NT2/D1 (cell line): ENCODE results near the gene PCSK6.

Experiments
- DNase-seq: peaks from one replicate; pipeline ENCODE4 v3.0.0-alpha.2; 2011; ENCODE audit warnings: low read depth, low spot score
- H3K27me3 ChIP-seq: 2 replicates; pipeline ENCODE4 v1.6.0; 2011; ENCODE audit warnings: mild to moderate bottlenecking; ENCODE audit not compliant: insufficient read length, insufficient read depth
- H3K36me3 ChIP-seq: 2 replicates; pipeline ENCODE4 v1.6.1; 2011; ENCODE audit warnings: mild to moderate bottlenecking, low read length, mixed read lengths; ENCODE audit not compliant: insufficient read depth, insufficient read length
- H3K4me1 ChIP-seq: 2 replicates; pipeline ENCODE4 v1.5.1; 2011; ENCODE audit not compliant: insufficient read depth, insufficient read length
- H3K4me3 ChIP-seq: 2 replicates; pipeline ENCODE4 v1.5.1; 2011; ENCODE audit warnings: low read depth; ENCODE audit not compliant: insufficient read length
- H3K9ac ChIP-seq: 2 replicates; pipeline ENCODE4 v1.6.0; 2011; ENCODE audit warnings: low read depth; ENCODE audit not compliant: insufficient read length
- H3K9me3 ChIP-seq: 2 replicates; pipeline ENCODE4 v1.5.1; 2011; ENCODE audit warnings: mild to moderate bottlenecking, low read length; ENCODE audit not compliant: insufficient read depth
- SUZ12 ChIP-seq: IDR thresholded peaks from 2 replicates; pipeline ENCODE4 v1.6.1; 2011; ENCODE audit not compliant: insufficient read length, insufficient read depth; ENCODE audit errors: extremely low read depth
- YY1 ChIP-seq: IDR thresholded peaks from 2 replicates; pipeline ENCODE4 v1.6.1; 2011; ENCODE audit not compliant: insufficient read length, insufficient read depth
- ZNF274 ChIP-seq: IDR thresholded peaks from 2 replicates; pipeline ENCODE4 v1.6.1; 2011; ENCODE audit warnings: mild to moderate bottlenecking, low read depth, low read length

Gene PCSK6

DNA sequence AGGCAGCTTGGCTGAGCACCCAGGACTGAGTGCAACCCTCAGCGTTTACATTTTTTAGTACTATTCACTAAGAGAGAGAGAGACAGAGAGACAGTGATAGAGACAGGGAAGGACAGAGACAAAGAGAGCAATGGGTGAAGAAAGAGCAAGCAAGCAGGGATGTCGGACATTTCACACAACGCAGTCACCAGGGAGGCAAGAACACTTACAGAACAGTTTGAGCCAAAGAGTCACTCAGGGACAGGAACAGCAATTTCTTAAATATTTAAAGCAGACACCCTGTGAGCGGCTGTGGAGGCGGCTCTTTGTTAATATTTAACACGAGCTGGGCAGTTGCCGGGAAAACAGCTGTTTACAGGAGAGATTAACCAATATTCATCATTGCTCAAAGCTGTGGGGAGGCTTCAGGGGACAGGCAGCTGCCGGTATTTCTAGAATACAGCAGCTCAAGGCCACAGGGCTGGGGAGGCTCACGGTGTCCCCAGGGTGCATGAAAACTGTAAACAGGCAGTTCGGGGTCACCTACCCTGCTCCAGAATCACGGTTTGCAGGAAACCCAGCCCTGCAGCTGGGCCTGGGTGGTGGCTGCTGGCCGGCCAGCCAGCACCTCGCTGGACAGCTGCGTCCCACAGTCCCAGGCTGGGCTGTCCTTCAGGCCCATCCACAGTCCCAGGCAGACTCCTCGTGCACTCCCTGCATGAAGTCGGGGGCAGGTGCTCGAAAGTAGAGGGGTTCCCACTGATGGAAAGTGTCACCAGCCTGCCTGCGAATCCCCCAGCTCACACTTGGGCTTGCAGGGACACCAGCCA lies 38.8 kb upstream of the PCSK6 start:
- H3K9me3 ChIP-seq = no peaks in the 10 kb centered on the region
- DNase-seq = no peak
- H3K4me1 ChIP-seq = peaks cover 11% of the 10 kb centered on the region
- no peaks in the 10 kb centered on the region for H3K27me3 ChIP-seq
- no peaks in the 10 kb centered on the region for H3K36me3 ChIP-seq
- H3K9ac ChIP-seq = peak overlapping the region; percentile 27
- TF ChIP-seq YY1 = no peak
- TF ChIP-seq SUZ12 = no peak
- no peak for TF ChIP-seq ZNF274
- H3K4me3 ChIP-seq = no peak overlapping the region

DNA sequence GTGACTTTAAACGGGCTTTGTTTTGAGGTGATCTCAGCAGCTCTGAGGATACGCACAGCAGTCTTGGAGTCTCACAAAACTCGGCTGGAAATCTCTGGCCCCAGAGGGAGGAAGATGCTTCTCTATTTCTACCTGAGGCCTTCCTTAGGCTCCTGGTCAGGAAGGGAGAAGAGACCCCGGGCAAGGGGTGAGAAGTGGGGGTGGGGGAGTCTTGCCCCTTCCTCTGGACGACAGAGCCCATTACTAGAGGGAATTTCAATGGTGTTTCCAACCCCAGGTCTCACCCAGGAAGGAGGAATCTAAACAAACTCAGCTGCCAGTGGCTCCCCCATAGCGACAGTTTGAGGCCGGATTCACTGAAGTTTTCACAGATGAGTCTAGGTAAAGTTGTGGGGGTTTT lies 37.4 kb upstream of the PCSK6 start:
- H3K4me3 ChIP-seq = no peak overlapping the region
- no peaks in the 10 kb centered on the region for H3K27me3 ChIP-seq
- DNase-seq = no peak
- H3K4me1 ChIP-seq = peaks cover 11% of the 10 kb centered on the region
- no peaks in the 10 kb centered on the region for H3K9me3 ChIP-seq
- H3K9ac ChIP-seq = no peak overlapping the region
- H3K36me3 ChIP-seq = no peaks in the 10 kb centered on the region
- TF ChIP-seq SUZ12 (no peak), ZNF274 (no peak), YY1 (no peak)

DNA sequence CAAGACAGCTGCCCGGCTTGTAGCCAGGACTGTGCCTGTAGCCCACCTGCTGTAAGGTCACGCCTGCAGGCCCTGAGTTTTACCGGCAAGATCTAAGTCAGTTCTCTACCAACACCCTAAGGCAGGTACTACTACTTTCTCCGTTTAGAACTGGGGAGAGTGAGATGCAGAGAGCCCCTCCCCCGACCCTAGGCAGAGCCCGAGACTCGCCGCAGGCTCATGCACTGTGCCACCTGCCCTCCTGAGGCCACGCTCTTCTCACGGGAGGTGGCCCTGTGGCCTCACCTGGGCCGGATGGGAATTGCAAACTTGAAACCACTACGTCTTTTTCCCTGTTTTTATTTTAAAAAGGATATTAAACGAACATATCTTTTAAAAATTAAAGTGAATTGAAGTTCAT lies 36.9 kb upstream of the PCSK6 start:
- Histone ChIP-seq H3K9me3 (no peaks in the 10 kb centered on the region), H3K9ac (no peak overlapping the region), H3K36me3 (no peaks in the 10 kb centered on the region), H3K4me3 (no peak overlapping the region), H3K4me1 (peaks cover 11% of the 10 kb centered on the region), H3K27me3 (no peaks in the 10 kb centered on the region)
- no peak for DNase-seq
- TF ChIP-seq SUZ12 (no peak), ZNF274 (no peak), YY1 (no peak)

DNA sequence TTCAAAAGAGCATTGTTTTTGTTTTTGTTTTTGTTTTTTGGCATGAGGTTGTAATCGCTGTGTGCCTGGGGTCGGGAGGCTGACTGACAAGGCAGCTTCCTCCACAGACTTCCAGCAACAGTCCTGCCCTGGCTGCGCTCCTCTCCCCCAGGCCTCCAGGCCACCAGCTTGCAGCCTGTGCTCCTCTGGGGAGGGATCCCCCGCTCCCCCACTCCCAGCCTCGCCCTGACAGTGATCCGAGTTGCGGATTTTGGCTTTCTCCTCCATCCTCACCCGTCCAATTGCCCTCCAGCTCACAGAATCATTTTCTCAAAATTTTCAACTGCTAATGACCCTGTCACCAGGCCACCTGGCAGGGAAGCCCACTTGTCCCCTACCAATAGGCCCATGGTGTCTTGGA lies 36.5 kb upstream of the PCSK6 start:
- TF ChIP-seq ZNF274 (no peak), SUZ12 (no peak), YY1 (no peak)
- no peaks in the 10 kb centered on the region for H3K27me3 ChIP-seq
- H3K36me3 ChIP-seq = no peaks in the 10 kb centered on the region
- H3K9me3 ChIP-seq = no peaks in the 10 kb centered on the region
- DNase-seq = no peak
- no peak overlapping the region for H3K4me3 ChIP-seq
- no peak overlapping the region for H3K9ac ChIP-seq
- peaks cover 11% of the 10 kb centered on the region for H3K4me1 ChIP-seq

DNA sequence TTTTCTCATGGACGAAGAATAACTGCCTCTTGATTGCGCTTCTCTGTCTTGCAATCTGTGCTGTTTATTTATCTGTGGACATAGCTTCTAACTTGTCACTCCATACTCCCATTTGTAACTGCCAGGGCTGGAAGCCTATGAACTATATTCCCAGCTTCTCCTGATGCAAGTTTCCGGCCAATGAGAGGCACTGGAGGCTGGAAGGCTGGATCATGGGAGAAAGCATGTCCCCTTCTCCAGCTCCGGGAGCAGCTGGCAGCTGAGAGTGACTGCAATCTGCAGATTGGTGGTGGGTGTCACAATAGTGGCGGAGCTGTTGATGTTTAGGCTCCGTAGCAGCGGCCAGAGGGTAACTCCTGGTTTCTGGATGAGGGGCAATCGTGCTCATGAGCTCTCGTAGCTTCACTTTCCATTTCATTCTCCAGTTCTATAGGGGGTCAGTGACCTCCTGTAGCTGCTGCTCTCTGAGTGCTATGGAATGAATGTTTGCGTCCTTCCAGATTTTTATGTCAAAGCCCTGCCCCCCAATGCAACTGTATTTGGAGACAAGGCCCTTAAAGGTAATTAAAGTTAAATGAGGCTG lies 35.7 kb upstream of the PCSK6 start:
- Histone ChIP-seq H3K4me1 (peaks cover 11% of the 10 kb centered on the region), H3K9ac (no peak overlapping the region), H3K36me3 (no peaks in the 10 kb centered on the region), H3K9me3 (no peaks in the 10 kb centered on the region), H3K4me3 (no peak overlapping the region), H3K27me3 (no peaks in the 10 kb centered on the region)
- TF ChIP-seq YY1 = no peak
- no peak for DNase-seq

DNA sequence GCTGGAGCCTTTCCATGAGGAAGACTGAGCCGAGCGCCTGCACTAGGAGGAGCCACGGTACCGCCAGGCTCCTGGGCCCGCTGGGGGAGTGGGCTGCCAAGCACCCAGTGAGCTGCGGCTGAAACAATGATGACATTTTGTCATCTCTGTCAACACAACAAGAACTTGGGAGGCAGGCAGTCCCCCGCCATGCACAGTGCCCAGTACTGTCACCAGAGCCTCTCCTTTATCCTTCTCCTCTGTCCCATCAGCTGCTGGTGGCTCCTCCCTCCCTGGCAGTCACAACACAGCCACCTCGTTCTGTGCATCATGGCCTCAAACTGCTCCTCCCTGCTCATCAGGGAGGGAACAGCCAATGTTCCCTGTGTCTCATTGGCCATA lies 34.0 kb upstream of the PCSK6 start:
- Histone ChIP-seq H3K4me1 (peaks cover 8% of the 10 kb centered on the region), H3K9me3 (peaks cover under 1% of the 10 kb centered on the region; the same call in 1 of the 2 replicates), H3K9ac (no peak overlapping the region), H3K36me3 (no peaks in the 10 kb centered on the region), H3K27me3 (no peaks in the 10 kb centered on the region), H3K4me3 (no peak overlapping the region)
- no peak for DNase-seq
- TF ChIP-seq SUZ12 (no peak), YY1 (no peak), ZNF274 (no peak)

DNA sequence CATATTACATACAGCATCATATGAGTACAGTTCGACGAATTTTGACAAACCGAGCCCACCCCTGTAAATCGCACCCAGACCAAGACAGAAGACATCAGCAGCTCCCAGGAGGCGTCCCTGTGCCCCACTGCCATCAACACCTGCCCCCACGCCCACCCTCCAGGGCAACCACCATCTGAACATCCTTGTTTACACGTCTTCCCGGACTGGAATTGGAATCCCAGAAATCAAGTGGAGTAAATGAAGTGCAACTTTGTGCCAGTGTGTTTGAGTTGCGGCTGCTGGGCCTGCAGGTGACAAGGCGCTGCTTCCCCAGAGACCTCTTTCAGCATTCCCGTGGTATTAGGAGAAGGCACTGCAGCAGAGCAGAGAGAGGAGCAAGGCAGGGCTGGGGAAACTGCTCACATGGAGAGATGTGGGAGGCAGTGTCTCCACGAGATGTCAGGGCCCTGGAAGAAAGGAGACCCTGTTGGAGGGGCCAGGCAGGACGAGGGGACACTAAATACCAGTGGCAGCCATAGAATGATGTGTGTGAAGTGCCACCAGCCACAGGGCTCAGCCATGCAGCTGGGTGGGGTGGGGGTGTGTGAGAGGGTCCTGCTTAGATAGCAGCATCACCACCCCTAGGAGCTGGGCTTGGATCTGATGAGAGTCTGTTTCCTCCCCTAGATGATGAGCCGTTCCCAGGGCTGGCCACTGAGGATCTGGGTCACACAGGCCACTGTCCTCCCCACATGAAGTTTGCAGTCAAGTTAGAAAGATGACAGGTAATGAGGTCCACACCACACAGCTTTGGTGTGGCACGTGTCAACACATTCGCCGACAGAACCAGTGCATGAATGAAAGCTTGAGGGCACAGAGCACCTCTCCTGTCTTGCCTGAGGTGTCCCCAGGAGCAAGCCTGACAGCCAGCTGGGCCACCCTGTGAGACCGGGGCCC lies 33.4 kb upstream of the PCSK6 start:
- no peaks in the 10 kb centered on the region for H3K27me3 ChIP-seq
- no peak overlapping the region for H3K4me3 ChIP-seq
- peaks cover 7% of the 10 kb centered on the region for H3K9me3 ChIP-seq
- TF ChIP-seq YY1 (no peak), ZNF274 (no peak), SUZ12 (no peak)
- peaks cover 6% of the 10 kb centered on the region for H3K4me1 ChIP-seq
- no peaks in the 10 kb centered on the region for H3K36me3 ChIP-seq
- no peak for DNase-seq
- H3K9ac ChIP-seq = no peak overlapping the region
